OCI-LY7 (cell line): ENCODE results near the gene CNTNAP3.
"Not testable (repeated sequence)": the region's sequence is repeated elsewhere in the genome, so short reads cannot be mapped to it uniquely, and the experiment has no call there.

Source experiments
- CTCF ChIP-seq: fragments of 200-600 bp; sonication (generic); conservative IDR thresholded peaks from 2 replicates; pipeline ENCODE4 v1.5.1; 2014; ENCODE audit warnings: mild to moderate bottlenecking, antibody characterized with exemption, low read length, moderate library complexity, mixed read lengths
- EZH2phosphoT487 ChIP-seq: fragments of 200-600 bp; sonication (generic); IDR thresholded peaks from 2 replicates; pipeline ENCODE4 v1.6.1; 2018; ENCODE audit warnings: low read depth, borderline replicate concordance, mild to moderate bottlenecking, mixed run types, antibody characterized with exemption, low read length, moderate library complexity, mixed read lengths

DNA sequence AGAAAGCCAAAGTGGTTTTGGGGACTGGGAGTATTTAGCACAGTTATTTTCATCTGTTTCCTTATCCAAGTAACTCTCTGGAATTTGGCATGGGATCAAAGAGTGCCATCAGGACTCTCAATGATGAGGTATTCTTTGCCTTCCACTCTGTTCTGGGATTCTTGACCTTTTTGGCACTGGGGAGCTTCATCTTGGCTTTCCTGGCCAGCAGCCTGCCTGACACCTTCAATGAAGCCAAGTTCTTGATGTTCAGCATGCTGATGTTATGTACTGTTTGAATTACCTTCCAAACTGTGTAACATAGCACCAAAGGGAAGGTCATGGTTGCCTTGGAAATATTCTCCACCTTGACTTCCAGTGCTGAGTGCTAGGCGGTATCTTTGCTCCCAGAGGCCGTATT lies 248.8 kb downstream of the CNTNAP3 start:
- not testable (repeated sequence) for TF ChIP-seq CTCF, EZH2phosphoT487
